Body of pancreas (tissue), 4 donors: ENCODE measurements around the gene RASEF.

ENCODE experiments used
- POLR2A ChIP-seq, 3 donors: fragments of 450-650 bp; IDR thresholded peaks; one replicate each; pipeline ENCODE4 v1.6.1; 2016; ENCODE audit warnings: antibody characterized with exemption in 3 of 3, mild to moderate bottlenecking in 2 of 3
- TF ChIP-seq, protein P1 (sequence below), 7 experiments: fragments of 450-650 bp in 4 of 7; fragments of 200-600 bp in 3 of 7; sonication (generic) in 3 of 7; IDR thresholded peaks; one replicate each; pipeline ENCODE4 v1.5.1; 2016 to 2019; ENCODE audit warnings: antibody characterized with exemption in 7 of 7

DNA sequence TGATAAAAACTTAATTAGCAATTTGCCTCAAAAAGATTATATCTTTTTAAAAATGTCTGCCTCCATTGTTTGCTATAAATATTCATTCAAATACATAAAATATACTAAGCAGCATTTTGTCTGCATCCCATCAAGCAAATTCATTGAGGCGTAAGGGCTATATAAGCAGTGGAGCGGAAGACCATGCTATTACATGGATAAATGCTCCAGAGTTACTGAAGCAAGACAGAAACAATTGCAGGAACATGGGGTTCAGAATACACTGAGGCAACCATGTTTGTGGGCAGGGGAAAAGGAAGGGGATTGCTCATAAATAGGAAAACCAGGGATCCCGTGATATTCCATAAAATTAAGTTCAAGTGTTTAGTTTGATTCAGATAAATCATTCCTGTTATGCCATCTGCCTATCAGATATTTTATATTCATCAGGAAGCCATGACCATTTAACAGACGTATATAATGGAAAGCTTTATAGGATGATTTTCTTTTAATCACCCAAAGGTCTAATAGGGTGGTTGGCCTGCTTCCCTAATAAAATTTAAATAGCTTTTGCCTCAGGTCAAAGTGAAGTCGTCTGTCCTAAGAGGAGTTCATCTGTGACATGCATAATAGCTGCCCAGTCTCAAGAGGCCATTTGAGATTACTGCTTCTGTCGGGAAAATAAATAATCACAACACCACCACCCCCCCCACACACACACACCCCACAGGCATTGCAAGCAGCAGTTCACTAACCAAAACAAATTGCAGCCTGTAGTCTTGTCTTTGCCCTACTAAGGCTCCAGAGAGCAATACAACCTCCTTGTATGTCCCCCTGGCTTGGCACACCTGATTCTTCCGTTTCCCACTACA, 105.2 kb downstream of the RASEF start:
- TF ChIP-seq, protein P1, sequence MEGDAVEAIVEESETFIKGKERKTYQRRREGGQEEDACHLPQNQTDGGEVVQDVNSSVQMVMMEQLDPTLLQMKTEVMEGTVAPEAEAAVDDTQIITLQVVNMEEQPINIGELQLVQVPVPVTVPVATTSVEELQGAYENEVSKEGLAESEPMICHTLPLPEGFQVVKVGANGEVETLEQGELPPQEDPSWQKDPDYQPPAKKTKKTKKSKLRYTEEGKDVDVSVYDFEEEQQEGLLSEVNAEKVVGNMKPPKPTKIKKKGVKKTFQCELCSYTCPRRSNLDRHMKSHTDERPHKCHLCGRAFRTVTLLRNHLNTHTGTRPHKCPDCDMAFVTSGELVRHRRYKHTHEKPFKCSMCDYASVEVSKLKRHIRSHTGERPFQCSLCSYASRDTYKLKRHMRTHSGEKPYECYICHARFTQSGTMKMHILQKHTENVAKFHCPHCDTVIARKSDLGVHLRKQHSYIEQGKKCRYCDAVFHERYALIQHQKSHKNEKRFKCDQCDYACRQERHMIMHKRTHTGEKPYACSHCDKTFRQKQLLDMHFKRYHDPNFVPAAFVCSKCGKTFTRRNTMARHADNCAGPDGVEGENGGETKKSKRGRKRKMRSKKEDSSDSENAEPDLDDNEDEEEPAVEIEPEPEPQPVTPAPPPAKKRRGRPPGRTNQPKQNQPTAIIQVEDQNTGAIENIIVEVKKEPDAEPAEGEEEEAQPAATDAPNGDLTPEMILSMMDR (IDR thresholded peaks at IDR 0.05), result no peak
- no peak for TF ChIP-seq POLR2A (IDR thresholded peaks at IDR 0.05)
